CD8-positive, alpha-beta memory T cell (primary cell): Measurements from ENCODE around the gene NTRK3. TPM values are rescaled to one million over a fixed set of nuclear protein-coding genes. Genes with fewer than 3 reads are reported as not detected.

ENCODE experiments used
- CTCF ChIA-PET: fragments of 350-600 bp; sonication (Branson Sonifier 250); formaldehyde crosslinking; loops from one replicate; lab custom pipeline; 2021; ENCODE audit warnings: antibody characterized with exemption; lab: Charles Lee
- POLR2A ChIA-PET: fragments of 350-600 bp; sonication (Branson Sonifier 250); formaldehyde crosslinking; loops from one replicate; lab custom pipeline; 2021; ENCODE audit warnings: antibody characterized with exemption; lab: Charles Lee
- DNase-seq, 5 donors: peaks; one replicate each; pipeline versions ENCODE4 v3.0.0 to v3.0.0-alpha.2; 2020 to 2022; ENCODE audit warnings: mixed read lengths in 1 of 5
- H3K27ac ChIP-seq: one replicate; pipeline ENCODE4 v1.7.0; 2013; ENCODE audit warnings: low read depth, mild to moderate bottlenecking, low read length, moderate library complexity
- H3K27me3 ChIP-seq: 2 replicates; pipeline ENCODE4 v1.7.0; 2013; ENCODE audit warnings: low read length, mild to moderate bottlenecking; ENCODE audit not compliant: insufficient read depth, poor library complexity, severe bottlenecking
- H3K36me3 ChIP-seq: 2 replicates; pipeline ENCODE4 v1.7.0; 2013; ENCODE audit warnings: mild to moderate bottlenecking, low read length, moderate library complexity; ENCODE audit not compliant: insufficient read depth
- H3K4me1 ChIP-seq: 2 replicates; pipeline ENCODE4 v1.7.0; 2013; ENCODE audit warnings: mild to moderate bottlenecking, low read length, moderate library complexity; ENCODE audit not compliant: insufficient read depth
- H3K4me3 ChIP-seq: 2 replicates; pipeline ENCODE4 v1.7.0; 2013; ENCODE audit warnings: mild to moderate bottlenecking, low read length
- H3K9me3 ChIP-seq: 2 replicates; pipeline ENCODE4 v1.7.0; 2013; ENCODE audit warnings: mild to moderate bottlenecking, low read length
- H3K27ac Mint-ChIP-seq, 8 donors: one replicate each; pipeline ENCODE4 v1.8.0; 2020 to 2021; ENCODE audit warnings: mixed read lengths in 8 of 8, mild to moderate bottlenecking in 6 of 8, inconsistent platforms in 3 of 8, moderate library complexity in 3 of 8
- H3K27me3 Mint-ChIP-seq, 2 donors: one replicate each; pipeline ENCODE4 v1.8.0; 2020 to 2021; ENCODE audit warnings: mixed read lengths in 2 of 2, mild to moderate bottlenecking in 1 of 2, moderate library complexity in 1 of 2
- H3K36me3 Mint-ChIP-seq, 3 donors: one replicate each; pipeline ENCODE4 v1.8.0; 2020 to 2021; ENCODE audit warnings: mixed read lengths in 3 of 3, inconsistent platforms in 1 of 3, mild to moderate bottlenecking in 1 of 3
- H3K4me1 Mint-ChIP-seq, 3 donors: one replicate each; pipeline ENCODE4 v1.8.0; 2020 to 2021; ENCODE audit warnings: mixed read lengths in 3 of 3, inconsistent platforms in 1 of 3, mild to moderate bottlenecking in 1 of 3
- H3K4me3 Mint-ChIP-seq, 7 donors: one replicate each; pipeline ENCODE4 v1.8.0; 2020 to 2021; ENCODE audit warnings: mixed read lengths in 7 of 7, mild to moderate bottlenecking in 6 of 7, moderate library complexity in 4 of 7, inconsistent platforms in 2 of 7
- H3K9me3 Mint-ChIP-seq, 5 donors: one replicate each; pipeline ENCODE4 v1.8.0; 2020 to 2022; ENCODE audit warnings: mixed read lengths in 5 of 5, mild to moderate bottlenecking in 3 of 5, moderate library complexity in 2 of 5, inconsistent platforms in 1 of 5
- polyA plus RNA-seq: library from polyadenylated mRNA; unstranded; fragments of 300-500 nt; fragmentation: Illumina TruSeq; gene quantifications from one replicate; pipeline ENCODE4 v1.2.3, GENCODE V29; 2021
- total RNA-seq, 2 experiments: library from RNA; stranded (reverse); gene quantifications; one replicate each; pipeline ENCODE4 v1.2.3, GENCODE V29; 2021

The NTRK3 gene
- total and polyA plus RNA-seq, 3 experiments from 2014 or later = 0.26 to 0.29 TPM; not detected in 1

DNA sequence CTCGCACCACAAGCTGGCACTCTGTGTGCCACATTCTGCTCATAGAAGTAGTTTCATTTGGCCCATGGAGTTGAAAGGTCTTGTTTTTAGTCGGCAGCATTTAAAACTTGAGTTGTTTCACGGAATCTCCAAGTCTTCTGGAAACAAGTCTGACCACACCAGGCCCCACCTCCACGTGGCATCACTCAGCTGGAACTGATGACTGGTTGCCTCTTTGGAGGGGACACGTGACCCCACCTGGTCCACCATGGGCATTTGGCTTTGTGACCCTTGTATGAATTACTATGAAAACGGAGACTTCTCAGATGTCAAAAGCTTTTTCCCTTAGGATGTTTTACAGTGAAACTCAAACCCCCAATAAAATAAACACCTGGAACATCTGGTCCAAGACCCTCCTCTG is 74.9 kb downstream of the NTRK3 start:
- Mint-ChIP-seq H3K9me3 (peaks cover 0 to 2% (median 0%) of the 10 kb centered on the region in 5 donors), H3K27me3 (peaks cover 18 to 19% of the 10 kb centered on the region in 2 donors), H3K4me3 (no peak overlapping the region), H3K27ac (no peak overlapping the region), H3K36me3 (no peaks in the 10 kb centered on the region), H3K4me1 (no peaks in the 10 kb centered on the region)
- POLR2A ChIA-PET = no interaction called here
- no peaks in the 10 kb centered on the region for H3K4me1 ChIP-seq
- no peak overlapping the region for H3K27ac ChIP-seq
- H3K9me3 ChIP-seq = no peaks in the 10 kb centered on the region
- H3K27me3 ChIP-seq = no peaks in the 10 kb centered on the region
- CTCF ChIA-PET = no interaction called here
- no peak for DNase-seq
- no peak overlapping the region for H3K4me3 ChIP-seq
- no peaks in the 10 kb centered on the region for H3K36me3 ChIP-seq

DNA sequence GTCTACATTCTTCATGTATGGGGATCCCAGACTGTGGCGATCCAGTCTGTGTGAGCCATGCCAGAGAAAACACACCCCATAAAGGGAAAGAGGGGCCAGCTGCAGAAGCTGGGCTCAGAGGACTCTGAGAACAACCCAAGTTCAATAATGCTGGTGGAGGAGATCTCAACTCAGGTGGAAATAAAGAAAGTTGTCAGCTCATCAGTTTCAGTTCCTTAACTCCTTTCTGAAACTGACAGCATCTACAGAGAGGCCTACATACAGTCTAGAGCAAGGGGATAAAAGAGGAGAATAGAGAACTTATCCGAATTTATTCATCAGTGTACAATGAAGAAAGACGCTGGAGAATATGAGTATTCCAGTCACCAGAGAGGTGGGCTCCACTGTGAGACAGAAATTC is 77.0 kb downstream of the NTRK3 start:
- Histone ChIP-seq H3K4me1 (no peaks in the 10 kb centered on the region), H3K36me3 (no peaks in the 10 kb centered on the region), H3K27ac (no peak overlapping the region), H3K4me3 (no peak overlapping the region), H3K9me3 (no peaks in the 10 kb centered on the region), H3K27me3 (no peaks in the 10 kb centered on the region)
- Mint-ChIP-seq H3K4me3 (no peak overlapping the region), H3K36me3 (no peaks in the 10 kb centered on the region), H3K27ac (no peak overlapping the region), H3K9me3 (peaks cover 0 to 2% (median 0%) of the 10 kb centered on the region in 5 donors), H3K4me1 (no peaks in the 10 kb centered on the region), H3K27me3 (peaks cover 11 to 18% of the 10 kb centered on the region in 2 donors)
- DNase-seq = no peak
- CTCF ChIA-PET = no interaction called here
- POLR2A ChIA-PET = no interaction called here

DNA sequence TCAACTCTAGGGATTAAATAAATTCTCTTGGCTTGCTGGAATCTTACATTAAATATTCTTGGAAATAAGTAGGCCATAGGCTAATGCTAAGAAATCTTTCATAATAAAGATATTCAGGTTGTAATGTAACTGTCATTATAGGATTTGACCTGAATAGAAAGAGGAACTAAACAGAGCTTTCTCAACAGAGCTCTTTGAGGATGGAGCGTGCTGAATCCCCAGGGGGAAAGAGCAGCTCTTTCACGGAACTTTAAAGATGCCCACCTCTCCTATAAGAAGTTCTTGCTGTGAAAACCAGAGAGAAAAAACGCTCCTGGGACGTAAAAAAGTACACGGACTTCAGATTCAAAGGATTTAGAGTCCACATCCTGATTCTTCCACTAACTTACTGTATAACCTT is 77.9 kb downstream of the NTRK3 start:
- H3K9me3 Mint-ChIP-seq = peaks cover 0 to 2% (median 0%) of the 10 kb centered on the region in 5 donors
- no peak for DNase-seq
- H3K4me3 Mint-ChIP-seq = no peak overlapping the region
- CTCF ChIA-PET = no interaction called here
- no peaks in the 10 kb centered on the region for H3K9me3 ChIP-seq
- no peaks in the 10 kb centered on the region for H3K36me3 ChIP-seq
- no peaks in the 10 kb centered on the region for H3K4me1 ChIP-seq
- no peak overlapping the region for H3K27ac Mint-ChIP-seq
- H3K27me3 Mint-ChIP-seq = peaks cover 7 to 13% of the 10 kb centered on the region in 2 donors
- H3K36me3 Mint-ChIP-seq = no peaks in the 10 kb centered on the region
- POLR2A ChIA-PET = no interaction called here
- H3K27me3 ChIP-seq = no peaks in the 10 kb centered on the region
- no peak overlapping the region for H3K27ac ChIP-seq
- H3K4me3 ChIP-seq = no peak overlapping the region
- no peaks in the 10 kb centered on the region for H3K4me1 Mint-ChIP-seq

DNA sequence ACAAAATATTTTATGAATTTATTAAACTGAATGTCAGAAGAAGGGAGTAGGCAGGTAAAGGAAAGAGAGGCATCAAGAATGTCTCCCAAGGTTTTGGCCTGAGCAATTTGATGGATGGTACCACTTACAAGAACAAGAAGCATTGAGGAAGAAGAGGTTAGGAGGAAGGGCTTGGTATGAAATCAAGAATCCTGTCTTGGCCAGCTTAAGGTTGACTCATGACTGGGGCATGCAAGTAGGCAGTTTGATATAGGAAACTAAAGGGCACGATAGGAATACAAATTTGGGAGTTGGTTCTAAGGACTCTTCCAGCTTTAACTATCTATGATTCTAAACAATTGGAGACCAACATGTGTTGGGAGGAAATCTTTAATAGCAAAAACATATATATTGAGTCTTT is 79.1 kb downstream of the NTRK3 start:
- H3K27ac Mint-ChIP-seq = no peak overlapping the region
- Histone ChIP-seq H3K4me3 (no peak overlapping the region), H3K9me3 (no peaks in the 10 kb centered on the region), H3K27ac (no peak overlapping the region), H3K4me1 (no peaks in the 10 kb centered on the region), H3K36me3 (no peaks in the 10 kb centered on the region), H3K27me3 (no peaks in the 10 kb centered on the region)
- no peaks in the 10 kb centered on the region for H3K4me1 Mint-ChIP-seq
- no peaks in the 10 kb centered on the region for H3K36me3 Mint-ChIP-seq
- POLR2A ChIA-PET = no interaction called here
- no peaks in the 10 kb centered on the region for H3K9me3 Mint-ChIP-seq
- DNase-seq = no peak
- CTCF ChIA-PET = no interaction called here
- H3K4me3 Mint-ChIP-seq = no peak overlapping the region
- peaks cover 3 to 4% of the 10 kb centered on the region in 2 donors for H3K27me3 Mint-ChIP-seq

DNA sequence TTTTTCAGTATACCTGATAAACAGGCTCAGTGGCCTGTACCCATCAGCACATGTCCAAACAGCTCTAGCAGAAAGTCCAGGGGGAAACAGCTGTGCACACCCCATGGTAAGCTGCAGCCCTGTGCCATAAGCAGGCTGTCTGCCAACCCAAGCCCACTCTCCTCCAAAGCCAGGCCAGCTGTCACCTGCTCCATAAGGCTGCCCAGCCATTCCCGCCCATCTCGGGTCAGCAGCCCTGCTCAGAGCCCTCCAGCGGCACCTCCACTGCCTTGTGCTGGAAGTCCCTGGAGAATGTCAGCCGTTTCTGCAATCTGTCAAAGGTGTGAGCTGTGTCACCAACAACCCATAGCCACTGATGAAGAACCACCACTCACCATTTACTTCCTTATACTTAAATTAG is 82.0 kb downstream of the NTRK3 start:
- POLR2A ChIA-PET = no interaction called here
- H3K9me3 Mint-ChIP-seq = peaks cover 0 to 2% (median 0%) of the 10 kb centered on the region in 5 donors
- H3K27me3 Mint-ChIP-seq = peaks cover 3% of the 10 kb centered on the region in 2 donors

DNA sequence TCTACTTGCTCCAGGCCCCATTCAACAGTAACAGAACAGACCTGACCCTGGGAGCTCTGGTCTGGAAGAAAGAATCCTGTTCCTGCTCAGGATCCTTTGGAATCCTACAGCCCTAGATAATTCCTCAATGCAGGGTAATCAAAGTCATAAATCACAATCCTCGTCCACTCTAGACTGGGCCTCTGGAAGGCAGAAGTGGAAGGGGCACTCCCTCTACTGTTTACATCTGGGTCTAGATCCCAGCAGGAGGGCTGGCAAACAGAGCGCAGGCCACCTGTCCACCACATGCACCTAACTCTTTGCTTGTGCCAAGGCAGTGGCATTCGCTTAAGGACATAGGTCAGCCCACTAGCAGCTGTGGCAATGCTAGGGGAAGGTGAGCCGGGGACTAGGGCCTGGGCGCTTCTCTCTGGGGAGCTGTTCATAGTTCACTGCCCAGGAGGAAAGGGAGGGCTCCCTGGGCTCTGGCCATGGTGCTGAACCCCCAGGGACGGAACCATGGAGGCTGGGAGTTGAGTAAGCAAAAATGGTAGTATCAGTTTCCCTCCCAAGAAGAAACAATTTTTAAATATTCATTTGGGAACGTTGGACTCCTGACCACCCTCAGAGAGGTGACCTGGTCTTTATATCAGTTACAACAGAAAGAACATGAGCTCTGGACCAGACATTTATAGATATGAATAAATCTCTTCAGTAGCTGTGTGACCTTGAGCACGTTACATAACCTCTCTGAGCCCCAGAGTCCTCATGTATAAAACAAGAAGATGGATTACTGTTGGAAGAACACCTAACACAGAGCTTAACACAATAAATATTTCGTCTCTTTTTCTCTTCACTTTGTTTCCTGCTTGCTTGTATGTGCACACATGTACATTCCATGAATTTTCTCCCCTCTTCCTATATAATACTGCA is 90.2 kb downstream of the NTRK3 start:
- Histone ChIP-seq H3K4me3 (no peak overlapping the region), H3K27me3 (no peaks in the 10 kb centered on the region), H3K36me3 (no peaks in the 10 kb centered on the region), H3K27ac (no peak overlapping the region), H3K9me3 (no peaks in the 10 kb centered on the region), H3K4me1 (no peaks in the 10 kb centered on the region)
- CTCF ChIA-PET = no interaction called here
- no peak for DNase-seq
- Mint-ChIP-seq H3K4me1 (no peaks in the 10 kb centered on the region), H3K4me3 (no peak overlapping the region), H3K27me3 (peaks cover 9 to 20% of the 10 kb centered on the region in 2 donors), H3K9me3 (peaks cover 0 to 3% (median 0%) of the 10 kb centered on the region in 5 donors), H3K36me3 (no peaks in the 10 kb centered on the region), H3K27ac (peak overlapping the region in 1 of 8 donors; percentile 20)
- POLR2A ChIA-PET = no interaction called here

More for the DNA sequence above, 82.0 kb downstream of the NTRK3 start:
- Mint-ChIP-seq H3K36me3 (no peaks in the 10 kb centered on the region), H3K4me3 (no peak overlapping the region), H3K4me1 (no peaks in the 10 kb centered on the region), H3K27ac (no peak overlapping the region)
- Histone ChIP-seq H3K9me3 (no peaks in the 10 kb centered on the region), H3K27me3 (no peaks in the 10 kb centered on the region), H3K4me1 (no peaks in the 10 kb centered on the region), H3K4me3 (no peak overlapping the region), H3K36me3 (no peaks in the 10 kb centered on the region), H3K27ac (no peak overlapping the region)
- CTCF ChIA-PET = no interaction called here
- no peak for DNase-seq

DNA sequence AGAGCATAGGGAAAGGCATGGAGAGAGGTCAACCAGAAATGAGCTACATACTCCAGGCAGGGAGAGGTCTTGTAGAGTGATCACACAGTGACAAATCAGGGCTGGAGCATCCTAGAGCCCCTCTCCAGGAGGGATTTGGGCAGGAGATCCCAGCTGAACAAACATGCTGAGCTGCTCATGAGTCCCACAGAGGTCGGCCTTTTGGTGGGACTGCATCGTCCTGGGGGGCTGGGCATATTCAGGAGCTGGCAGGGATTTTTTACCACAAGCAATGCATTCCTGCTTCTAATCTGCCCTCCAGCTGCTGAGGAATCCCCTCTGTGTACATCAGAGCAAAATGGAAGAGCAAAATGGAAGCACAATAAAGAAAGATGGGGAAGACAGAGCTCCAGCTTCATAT is 94.9 kb downstream of the NTRK3 start:
- H3K9me3 ChIP-seq = no peaks in the 10 kb centered on the region
- Mint-ChIP-seq H3K27ac (no peak overlapping the region), H3K4me1 (no peaks in the 10 kb centered on the region), H3K9me3 (peaks cover 0 to 1% (median 0%) of the 10 kb centered on the region in 5 donors), H3K4me3 (no peak overlapping the region), H3K36me3 (no peaks in the 10 kb centered on the region), H3K27me3 (peaks cover 2 to 9% of the 10 kb centered on the region in 2 donors)
- POLR2A ChIA-PET = no interaction called here
- DNase-seq = no peak
- H3K27ac ChIP-seq = no peak overlapping the region
- CTCF ChIA-PET = no interaction called here
- no peaks in the 10 kb centered on the region for H3K4me1 ChIP-seq
- no peak overlapping the region for H3K4me3 ChIP-seq
- H3K36me3 ChIP-seq = no peaks in the 10 kb centered on the region
- H3K27me3 ChIP-seq = no peaks in the 10 kb centered on the region

DNA sequence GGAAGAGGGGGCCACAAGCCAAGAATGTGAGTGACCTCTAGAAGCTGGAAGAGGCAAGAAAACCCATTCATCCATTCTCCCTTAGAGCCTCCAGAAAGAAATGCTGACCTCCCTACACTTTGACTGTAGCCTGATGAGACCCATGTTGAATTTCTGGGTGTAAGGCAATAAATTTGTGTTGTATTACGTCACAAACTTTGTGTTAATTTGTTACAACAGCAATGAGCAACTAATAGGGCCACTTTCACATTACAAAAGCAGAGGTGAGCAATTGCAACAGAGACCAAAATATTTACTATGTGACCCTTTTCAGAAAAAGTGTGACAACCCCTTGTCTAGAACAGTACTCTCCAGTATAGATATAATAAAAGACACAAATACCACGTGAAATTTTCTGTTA is 101.2 kb downstream of the NTRK3 start:
- Histone ChIP-seq H3K4me3 (no peak overlapping the region), H3K4me1 (no peaks in the 10 kb centered on the region), H3K36me3 (no peaks in the 10 kb centered on the region), H3K9me3 (no peaks in the 10 kb centered on the region), H3K27ac (no peak overlapping the region), H3K27me3 (no peaks in the 10 kb centered on the region)
- Mint-ChIP-seq H3K27me3 (peaks cover 2 to 8% of the 10 kb centered on the region in 2 donors), H3K36me3 (no peaks in the 10 kb centered on the region), H3K9me3 (peaks cover 0 to 1% (median 0%) of the 10 kb centered on the region in 5 donors), H3K4me3 (no peak overlapping the region), H3K27ac (no peak overlapping the region), H3K4me1 (no peaks in the 10 kb centered on the region)
- ChIA-PET POLR2A (no interaction called here), CTCF (no interaction called here)
- no peak for DNase-seq
